Activated T-cell treated with anti-CD3 and anti-CD28 coated beads, Interleukin-2, amount 50 U/mL, for 4 hours (primary cell): ENCODE results near the gene UNC5A. TPM values are rescaled to one million over a fixed set of nuclear protein-coding genes. Genes with fewer than 3 reads are reported as not detected.

Experiments used
- ATAC-seq, 2 donors: fragments of 200-7000 bp; cut with Tn5 transposase; one replicate each; pipeline ENCODE4 v1.10.0; 2021
- DNase-seq: peaks from one replicate; pipeline ENCODE4 v3.0.0-alpha.2; 2020
- H3K27me3 Mint-ChIP-seq: one replicate; pipeline ENCODE4 v1.8.0; 2021; ENCODE audit warnings: low read depth, mixed read lengths
- H3K36me3 Mint-ChIP-seq: one replicate; pipeline ENCODE4 v1.8.0; 2022; ENCODE audit warnings: mixed read lengths; ENCODE audit not compliant: insufficient read depth
- H3K4me1 Mint-ChIP-seq: one replicate; pipeline ENCODE4 v1.8.0; 2021; ENCODE audit warnings: low read depth, mixed read lengths
- H3K4me3 Mint-ChIP-seq: one replicate; pipeline ENCODE4 v1.8.0; 2021; ENCODE audit warnings: mild to moderate bottlenecking, moderate library complexity, mixed read lengths
- H3K9me3 Mint-ChIP-seq: one replicate; pipeline ENCODE4 v1.8.0; 2021; ENCODE audit warnings: mixed read lengths
- total RNA-seq, 3 donors: library from RNA; stranded (reverse); gene quantifications; one replicate each; pipeline ENCODE4 v1.2.1, GENCODE V29; 2021

Gene UNC5A
- total RNA-seq, 3 donors from 2014 or later: not detected

DNA sequence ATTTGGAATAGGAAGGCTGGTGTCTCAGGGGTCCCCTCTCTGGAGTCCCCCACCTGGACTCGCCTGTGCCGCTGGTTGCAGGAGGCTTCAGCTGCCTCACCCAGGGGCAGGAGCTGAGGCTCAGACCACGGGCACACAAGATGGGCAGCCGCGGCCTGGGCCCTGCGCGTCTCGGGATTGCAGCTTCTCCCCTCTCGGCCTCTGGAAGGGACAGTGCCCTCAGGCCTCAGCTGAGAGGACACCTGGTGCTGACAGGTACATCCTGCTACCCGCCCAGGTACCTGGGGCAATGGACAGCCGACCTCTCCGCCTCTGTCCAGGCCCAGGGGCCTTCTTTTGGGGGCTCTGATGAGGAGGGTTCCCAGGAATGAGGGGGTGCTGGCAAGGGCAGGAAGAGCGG lies 38.3 kb downstream of the UNC5A start:
- ATAC-seq (no peak), DNase-seq (no peak)
- Mint-ChIP-seq H3K4me3 (no peak overlapping the region), H3K27me3 (peaks cover 44% of the 10 kb centered on the region), H3K9me3 (no peaks in the 10 kb centered on the region), H3K36me3 (no peaks in the 10 kb centered on the region), H3K4me1 (no peaks in the 10 kb centered on the region)

DNA sequence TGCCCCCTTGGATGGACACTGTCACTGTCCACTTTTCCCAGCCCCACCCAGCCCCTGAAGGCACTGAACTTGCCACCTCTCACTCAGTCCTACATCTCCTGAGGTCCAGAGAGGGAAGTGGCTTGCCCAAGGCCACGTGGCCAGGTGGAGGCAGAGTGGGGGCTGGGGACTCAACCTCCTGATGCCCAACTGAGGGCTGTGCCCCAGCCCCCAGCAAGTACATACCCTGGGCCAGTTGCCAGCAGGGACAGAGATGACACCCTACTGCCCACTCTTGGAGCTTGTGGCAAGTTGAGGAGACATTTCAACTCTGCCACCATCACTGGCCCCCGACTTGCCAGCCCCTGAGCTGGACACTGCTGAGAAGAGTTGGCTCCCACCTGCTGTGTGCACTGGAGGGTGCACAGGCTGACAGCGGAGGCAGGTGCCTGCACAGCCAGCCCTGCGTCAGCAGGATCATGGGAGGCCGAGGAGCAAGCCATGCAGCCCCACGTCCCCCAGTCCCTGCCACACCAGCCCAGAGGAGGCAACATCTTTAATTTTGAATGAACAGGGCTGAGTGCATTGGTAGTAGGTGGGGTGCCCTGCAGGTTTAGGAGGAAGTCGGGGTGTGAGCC lies 39.4 kb downstream of the UNC5A start:
- no peak for ATAC-seq
- Mint-ChIP-seq H3K4me1 (no peaks in the 10 kb centered on the region), H3K9me3 (no peaks in the 10 kb centered on the region), H3K4me3 (no peak overlapping the region), H3K27me3 (peaks cover 43% of the 10 kb centered on the region), H3K36me3 (no peaks in the 10 kb centered on the region)
- DNase-seq: no peak

GRCh38 chr5:176850371-176851245 lies 40.2 kb downstream of the UNC5A start:
- DNase-seq (no peak), ATAC-seq (no peak)
- H3K27me3 Mint-ChIP-seq: peaks cover 35% of the 10 kb centered on the region
- H3K4me3 Mint-ChIP-seq: no peak overlapping the region
- H3K9me3 Mint-ChIP-seq: no peaks in the 10 kb centered on the region
- no peaks in the 10 kb centered on the region for H3K36me3 Mint-ChIP-seq
- no peaks in the 10 kb centered on the region for H3K4me1 Mint-ChIP-seq

DNA sequence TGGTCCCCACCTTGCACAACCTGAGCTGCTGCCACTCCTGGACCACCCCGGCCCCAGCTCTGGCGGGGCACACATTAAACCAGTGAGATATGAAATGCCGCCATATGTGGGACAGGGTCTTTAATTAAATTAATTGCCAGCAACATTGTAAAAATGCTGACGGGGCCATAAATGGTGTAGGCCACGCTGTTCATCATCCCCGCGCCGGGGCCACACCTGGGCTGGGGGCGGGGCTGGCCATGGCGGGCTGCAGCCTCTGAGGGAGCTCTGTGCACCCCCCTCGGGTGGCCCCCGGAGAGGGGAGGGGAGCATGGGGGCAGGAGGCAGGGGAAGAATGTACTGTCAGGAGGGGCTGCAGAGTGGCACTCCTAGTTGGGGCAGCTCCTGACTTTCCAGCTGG lies 41.0 kb downstream of the UNC5A start:
- H3K27me3 Mint-ChIP-seq: peaks cover 30% of the 10 kb centered on the region
- no peak for ATAC-seq
- DNase-seq: no peak
- H3K4me3 Mint-ChIP-seq: no peak overlapping the region
- no peaks in the 10 kb centered on the region for H3K36me3 Mint-ChIP-seq
- no peaks in the 10 kb centered on the region for H3K4me1 Mint-ChIP-seq
- H3K9me3 Mint-ChIP-seq: no peaks in the 10 kb centered on the region

- no peaks in the 10 kb centered on the region for H3K4me1 Mint-ChIP-seq
- ATAC-seq: no peak
- H3K36me3 Mint-ChIP-seq: no peaks in the 10 kb centered on the region
- no peaks in the 10 kb centered on the region for H3K9me3 Mint-ChIP-seq
- no peak overlapping the region for H3K4me3 Mint-ChIP-seq
- no peak for DNase-seq
- peaks cover 32% of the 10 kb centered on the region for H3K27me3 Mint-ChIP-seq
Observed at GRCh38 chr5:176851871-176852658, 41.7 kb downstream of the UNC5A start.

- no peaks in the 10 kb centered on the region for H3K9me3 Mint-ChIP-seq
- ATAC-seq: no peak
- H3K36me3 Mint-ChIP-seq: no peaks in the 10 kb centered on the region
- no peaks in the 10 kb centered on the region for H3K4me1 Mint-ChIP-seq
- no peak for DNase-seq
- no peak overlapping the region for H3K4me3 Mint-ChIP-seq
- H3K27me3 Mint-ChIP-seq: peaks cover 32% of the 10 kb centered on the region
Observed at GRCh38 chr5:176853151-176853778, 42.9 kb downstream of the UNC5A start.

DNA sequence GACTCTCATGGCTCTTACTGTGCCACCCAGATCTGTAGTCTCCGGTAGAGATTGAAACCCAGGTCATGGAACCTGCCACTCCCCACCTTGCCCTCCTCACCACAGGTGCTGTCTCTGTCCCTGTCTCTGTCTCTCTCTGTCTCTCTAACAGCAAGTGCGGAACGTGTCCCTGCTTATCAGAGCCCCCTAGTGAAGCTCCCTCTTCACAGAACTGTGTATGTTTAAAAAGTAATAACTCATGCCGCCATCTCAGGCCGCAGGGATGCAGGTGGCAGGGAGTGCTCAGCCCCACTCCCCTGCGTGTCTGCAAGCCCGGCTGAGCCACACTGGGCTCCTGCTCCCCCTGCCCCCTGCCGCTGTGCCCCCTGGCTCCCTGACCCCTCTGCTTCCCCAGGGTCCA lies 43.8 kb downstream of the UNC5A start:
- Mint-ChIP-seq H3K4me1 (no peaks in the 10 kb centered on the region), H3K27me3 (peaks cover 31% of the 10 kb centered on the region), H3K4me3 (no peak overlapping the region), H3K9me3 (no peaks in the 10 kb centered on the region), H3K36me3 (no peaks in the 10 kb centered on the region)
- no peak for DNase-seq
- no peak for ATAC-seq

- no peaks in the 10 kb centered on the region for H3K4me1 Mint-ChIP-seq
- H3K36me3 Mint-ChIP-seq: no peaks in the 10 kb centered on the region
- peaks cover 21% of the 10 kb centered on the region for H3K27me3 Mint-ChIP-seq
- DNase-seq (no peak), ATAC-seq (no peak)
- no peak overlapping the region for H3K4me3 Mint-ChIP-seq
- no peaks in the 10 kb centered on the region for H3K9me3 Mint-ChIP-seq
Observed at GRCh38 chr5:176855598-176855997, 45.2 kb downstream of the UNC5A start.

GRCh38 chr5:176856746-176857145 lies 46.4 kb downstream of the UNC5A start:
- no peak overlapping the region for H3K4me3 Mint-ChIP-seq
- no peak for DNase-seq
- no peaks in the 10 kb centered on the region for H3K36me3 Mint-ChIP-seq
- H3K9me3 Mint-ChIP-seq: no peaks in the 10 kb centered on the region
- no peaks in the 10 kb centered on the region for H3K4me1 Mint-ChIP-seq
- peaks cover 24% of the 10 kb centered on the region for H3K27me3 Mint-ChIP-seq
- no peak for ATAC-seq

DNA sequence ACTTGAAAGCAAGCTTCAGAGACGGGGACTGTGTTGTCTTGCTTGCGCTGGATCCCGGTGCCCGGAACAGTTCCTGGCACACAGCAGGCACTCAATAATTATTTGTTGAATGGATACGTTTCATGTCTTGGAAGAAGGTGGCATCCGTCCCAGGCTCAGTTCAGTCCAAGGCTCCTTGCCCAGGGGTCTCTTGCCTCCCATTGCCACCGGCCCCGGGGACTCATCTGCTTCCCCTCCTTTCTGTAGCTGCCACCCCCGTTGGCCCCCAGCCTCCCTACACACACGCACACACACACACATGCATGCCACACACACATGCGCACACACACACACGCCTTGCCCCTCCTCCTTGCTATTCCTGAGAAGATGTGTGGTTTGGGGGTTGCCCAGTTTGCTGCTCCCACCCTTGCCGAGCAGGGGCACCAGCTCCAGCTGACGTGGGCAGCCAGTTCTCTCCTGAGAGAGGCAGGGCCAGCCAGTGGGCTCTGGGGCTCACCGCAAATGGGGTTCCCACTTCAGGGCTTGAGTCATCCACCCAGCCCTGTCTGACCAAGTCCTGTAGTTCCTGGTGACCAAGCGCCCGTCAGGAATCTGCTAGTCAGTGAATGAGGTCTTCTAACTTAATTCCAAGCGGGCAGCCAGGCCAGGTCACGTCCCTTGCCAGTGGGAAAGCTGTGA lies 47.0 kb downstream of the UNC5A start:
- no peak for ATAC-seq

GRCh38 chr5:176857894-176858273 lies 47.5 kb downstream of the UNC5A start:
- H3K4me3 Mint-ChIP-seq: no peak overlapping the region
- H3K27me3 Mint-ChIP-seq: peaks cover 29% of the 10 kb centered on the region
- H3K36me3 Mint-ChIP-seq: no peaks in the 10 kb centered on the region
- H3K4me1 Mint-ChIP-seq: no peaks in the 10 kb centered on the region
- no peaks in the 10 kb centered on the region for H3K9me3 Mint-ChIP-seq
- ATAC-seq: no peak
- DNase-seq: no peak

More for the DNA sequence above, 47.0 kb downstream of the UNC5A start:
- DNase-seq: no peak
- Mint-ChIP-seq H3K9me3 (no peaks in the 10 kb centered on the region), H3K4me3 (no peak overlapping the region), H3K27me3 (peaks cover 24% of the 10 kb centered on the region), H3K4me1 (no peaks in the 10 kb centered on the region), H3K36me3 (no peaks in the 10 kb centered on the region)

DNA sequence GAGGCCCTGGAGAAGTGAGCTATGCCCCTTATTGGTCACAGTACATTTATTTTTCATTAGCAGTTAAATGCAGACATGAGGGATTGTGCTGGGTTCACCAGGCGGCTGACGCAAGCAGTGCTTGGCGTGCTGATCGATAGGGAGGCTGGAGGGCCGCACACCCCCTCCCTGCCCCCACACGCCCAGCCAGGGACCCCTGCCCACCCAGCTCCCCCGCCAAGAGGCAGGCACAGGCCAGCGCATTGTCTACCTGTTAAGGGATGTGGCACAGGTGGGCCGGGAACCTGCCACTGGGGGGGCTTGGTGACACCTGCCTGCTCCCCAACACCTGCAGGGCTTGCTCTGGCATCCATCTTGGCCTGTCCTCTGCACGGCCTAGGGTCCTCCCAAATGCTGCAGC lies 49.6 kb downstream of the UNC5A start:
- Mint-ChIP-seq H3K4me3 (no peak overlapping the region), H3K27me3 (peaks cover 39% of the 10 kb centered on the region), H3K9me3 (no peaks in the 10 kb centered on the region), H3K4me1 (no peaks in the 10 kb centered on the region), H3K36me3 (no peaks in the 10 kb centered on the region)
- DNase-seq (no peak), ATAC-seq (no peak)

DNA sequence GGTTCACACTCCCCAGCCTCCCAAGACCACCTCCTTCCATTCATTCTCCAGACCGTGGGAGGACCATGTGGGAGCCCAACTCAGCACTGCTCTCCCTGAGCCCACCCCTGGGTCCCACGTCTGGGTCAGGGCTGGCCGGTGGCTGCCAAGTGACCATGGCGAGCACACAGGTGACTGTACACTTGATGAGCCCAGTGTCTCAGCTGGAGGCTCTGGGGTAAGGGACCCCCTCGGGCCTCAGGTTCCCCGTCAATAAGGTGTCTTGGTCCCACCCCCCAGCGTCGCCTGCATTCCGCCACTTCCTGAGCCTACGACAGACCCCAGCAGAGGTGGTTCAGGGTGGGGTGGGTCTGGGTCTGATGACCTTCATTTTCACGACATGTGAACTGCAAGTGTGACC lies 50.0 kb downstream of the UNC5A start:
- Mint-ChIP-seq H3K4me3 (no peak overlapping the region), H3K9me3 (no peaks in the 10 kb centered on the region), H3K27me3 (peaks cover 44% of the 10 kb centered on the region), H3K4me1 (no peaks in the 10 kb centered on the region), H3K36me3 (no peaks in the 10 kb centered on the region)
- ATAC-seq (no peak), DNase-seq (no peak)

DNA sequence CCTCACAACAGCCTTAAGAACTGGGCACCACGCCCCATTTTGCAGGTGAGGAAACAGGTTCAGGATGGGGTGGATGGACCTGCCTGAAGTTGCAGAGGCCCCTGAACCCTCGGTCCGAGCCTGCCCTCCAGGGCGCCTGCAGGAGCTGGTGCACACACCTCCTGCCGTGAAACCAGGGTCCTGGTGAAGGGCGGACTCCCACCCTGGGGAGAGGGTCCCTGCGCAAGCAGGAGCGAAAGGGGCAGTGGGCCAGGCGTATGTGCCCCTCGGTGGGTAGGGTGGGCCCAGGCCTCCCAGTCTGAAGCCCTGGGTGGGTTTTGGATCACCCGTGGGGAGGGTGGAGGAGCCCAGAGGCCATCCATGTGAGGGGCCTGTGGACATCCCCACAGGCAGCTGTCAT lies 50.9 kb downstream of the UNC5A start:
- Mint-ChIP-seq H3K9me3 (no peaks in the 10 kb centered on the region), H3K36me3 (no peaks in the 10 kb centered on the region), H3K27me3 (peaks cover 51% of the 10 kb centered on the region), H3K4me3 (no peak overlapping the region), H3K4me1 (no peaks in the 10 kb centered on the region)
- ATAC-seq: no peak
- DNase-seq: no peak
